ENCODE results near the gene LGALS7.
"Not testable (repeated sequence)": the region's sequence is repeated elsewhere in the genome, so short reads cannot be mapped to it uniquely, and the experiment has no call there.

Gene LGALS7

DNA sequence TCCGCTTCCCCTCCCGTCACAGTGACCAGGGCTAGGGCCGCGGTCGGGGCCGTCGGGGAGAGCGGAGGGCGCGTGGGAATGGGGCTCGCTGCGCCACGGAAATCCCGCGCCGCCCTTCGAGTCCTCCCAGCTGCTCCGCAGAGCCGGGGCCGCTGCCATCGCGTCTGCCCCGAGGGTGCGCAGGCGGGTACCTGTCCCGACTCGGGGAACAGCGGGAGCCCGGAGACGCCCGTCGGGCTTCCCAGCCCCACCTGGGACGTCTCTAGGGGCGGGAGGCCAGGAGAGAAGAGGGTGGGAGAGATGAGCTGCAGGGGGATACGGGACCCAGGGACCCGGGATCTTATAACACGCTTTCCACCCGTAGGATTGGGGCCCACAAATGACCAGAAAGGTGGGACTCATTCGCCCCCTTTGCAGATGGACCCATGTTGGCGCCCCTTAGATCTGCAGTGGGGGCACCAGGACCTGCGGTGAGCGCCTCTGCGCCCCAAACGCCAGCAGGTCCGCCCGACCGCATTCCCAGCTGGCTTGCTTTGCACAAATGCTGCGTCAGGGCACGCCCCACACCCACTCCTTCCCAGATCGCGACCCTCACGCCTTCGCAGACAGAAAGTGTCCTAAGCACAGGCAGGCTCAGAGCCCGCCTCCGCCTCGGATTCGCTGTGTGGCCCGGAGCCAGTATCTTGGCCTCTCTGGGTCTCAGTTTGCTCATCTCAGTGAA, 2.9 kb downstream of the LGALS7 start:
- DNase-seq, result not testable (repeated sequence)

DNA sequence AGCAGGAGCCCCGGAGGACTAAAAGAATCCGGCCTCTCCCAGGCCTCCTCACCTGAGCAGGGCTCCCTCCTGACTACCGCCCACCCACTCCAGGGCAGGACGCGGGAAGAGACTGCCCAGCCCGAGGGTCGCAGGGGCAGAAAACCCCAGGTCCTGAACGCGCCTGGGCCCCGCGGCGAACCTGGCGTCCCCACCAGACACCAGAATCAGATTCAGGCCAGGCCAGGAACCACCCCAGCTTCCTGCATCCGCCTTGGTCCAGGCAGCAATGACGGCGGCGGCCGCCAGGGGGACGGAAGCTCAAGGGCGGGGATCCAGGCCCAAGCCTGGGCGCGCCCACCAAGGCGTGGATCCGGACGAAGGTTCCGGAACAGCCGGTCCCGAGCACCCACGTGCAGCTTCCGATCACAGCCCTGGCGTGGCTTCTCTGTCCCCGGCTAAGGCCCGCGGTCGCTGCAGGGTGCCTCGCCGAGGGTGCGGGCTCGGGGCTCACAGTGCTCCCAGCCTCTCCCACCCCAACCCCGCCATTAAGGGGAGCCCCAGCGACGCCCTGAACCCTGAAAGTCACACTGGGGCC, 3.6 kb downstream of the LGALS7 start:
- DNase-seq, result peak; percentile 43

DNA sequence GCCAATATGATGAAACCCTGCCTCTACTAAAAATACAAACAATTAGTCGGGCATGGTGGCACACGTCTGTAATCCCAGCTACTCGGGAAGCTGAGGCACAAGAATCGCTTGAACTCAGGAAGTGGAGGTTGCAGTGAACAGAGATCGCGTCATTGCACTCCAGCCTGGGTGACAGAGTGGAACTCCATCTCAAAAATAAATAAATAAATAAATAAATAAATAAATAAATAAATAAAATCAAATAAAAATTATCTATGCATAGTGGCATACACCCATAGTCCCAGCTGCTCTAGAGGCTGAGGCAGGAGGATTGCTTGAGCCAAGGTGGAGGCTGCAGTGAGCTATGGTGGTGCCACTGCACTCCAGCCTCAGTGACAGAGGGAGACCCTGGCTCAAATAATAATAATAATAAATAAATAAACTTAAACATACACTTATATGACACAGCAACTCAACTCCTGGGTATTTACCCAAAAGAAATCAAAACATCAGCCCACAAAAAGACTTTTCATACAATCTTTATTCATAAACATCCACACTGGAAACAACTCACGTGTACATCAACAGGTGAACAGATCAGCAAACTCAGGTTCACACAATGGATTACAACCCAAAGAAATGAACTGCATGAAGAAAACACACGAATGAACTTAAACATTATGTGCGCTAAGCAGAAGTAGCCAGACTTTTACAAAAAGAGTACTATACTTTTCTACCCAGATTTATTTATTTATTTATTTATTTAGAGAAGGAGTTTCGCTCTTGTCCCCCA, 6.9 kb downstream of the LGALS7 start:
- no peak for DNase-seq

DNA sequence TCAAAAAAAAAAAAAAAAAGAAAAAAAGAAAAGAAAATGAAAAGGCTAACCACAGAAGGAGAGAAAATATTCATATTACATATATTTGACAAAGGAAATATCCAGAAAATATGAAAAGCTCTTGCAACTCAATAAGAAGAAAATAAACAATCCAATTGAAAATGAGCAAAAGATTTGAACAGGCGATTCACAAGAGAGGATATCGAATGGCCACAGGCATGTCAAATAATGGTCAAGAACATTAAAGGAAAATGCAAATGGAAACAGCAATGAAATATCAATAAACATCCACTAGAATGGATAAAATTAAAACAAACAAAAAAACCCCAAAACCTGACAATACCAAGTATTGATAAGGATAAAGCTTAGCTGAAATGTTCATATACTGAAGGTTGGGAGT, 8.1 kb downstream of the LGALS7 start:
- DNase-seq, result no peak

DNA sequence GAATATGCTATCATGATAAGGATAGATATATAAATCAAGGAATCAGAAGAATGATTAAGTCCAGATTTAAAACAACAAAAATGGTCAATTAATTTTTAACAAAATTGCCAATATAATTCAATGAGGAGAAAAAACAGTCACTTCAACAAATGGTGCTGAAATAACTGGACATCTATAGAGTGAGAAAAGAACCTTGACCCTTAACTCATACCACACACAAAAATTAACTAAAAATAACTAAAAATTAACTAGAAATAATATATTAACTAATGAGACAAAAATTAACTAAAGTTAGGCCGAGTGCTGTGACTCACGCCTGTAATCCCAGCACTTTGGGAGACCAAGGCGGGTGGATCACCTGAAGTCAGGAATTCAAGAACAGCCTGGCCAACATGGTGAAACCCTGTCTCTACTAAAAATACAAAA, 9.5 kb downstream of the LGALS7 start:
- DNase-seq, result no peak

DNA sequence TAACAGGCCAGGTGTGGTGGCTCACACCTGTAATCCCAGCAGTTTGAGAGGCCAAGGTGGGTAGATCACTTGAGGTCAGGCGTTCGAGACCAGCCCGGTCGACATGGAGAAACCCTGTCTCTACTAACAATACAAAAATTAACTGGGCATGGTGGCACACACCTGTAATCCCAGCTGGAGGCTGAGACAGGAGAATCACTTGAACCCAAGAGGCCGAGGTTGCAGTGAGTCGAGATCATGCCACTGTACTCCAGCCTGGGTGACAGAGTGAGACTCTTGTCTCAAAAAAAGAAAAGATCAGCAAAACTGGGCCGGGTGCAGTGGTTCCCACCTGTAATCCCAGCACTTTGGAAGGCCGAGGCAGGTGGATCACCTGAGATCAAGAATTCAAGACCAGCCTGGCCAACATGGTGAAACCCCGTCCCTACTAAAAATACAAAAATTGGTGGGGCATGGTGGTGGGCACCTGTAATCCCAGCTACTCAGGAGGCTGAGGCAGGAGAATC, 11.4 kb downstream of the LGALS7 start:
- DNase-seq, result not testable (repeated sequence)

DNA sequence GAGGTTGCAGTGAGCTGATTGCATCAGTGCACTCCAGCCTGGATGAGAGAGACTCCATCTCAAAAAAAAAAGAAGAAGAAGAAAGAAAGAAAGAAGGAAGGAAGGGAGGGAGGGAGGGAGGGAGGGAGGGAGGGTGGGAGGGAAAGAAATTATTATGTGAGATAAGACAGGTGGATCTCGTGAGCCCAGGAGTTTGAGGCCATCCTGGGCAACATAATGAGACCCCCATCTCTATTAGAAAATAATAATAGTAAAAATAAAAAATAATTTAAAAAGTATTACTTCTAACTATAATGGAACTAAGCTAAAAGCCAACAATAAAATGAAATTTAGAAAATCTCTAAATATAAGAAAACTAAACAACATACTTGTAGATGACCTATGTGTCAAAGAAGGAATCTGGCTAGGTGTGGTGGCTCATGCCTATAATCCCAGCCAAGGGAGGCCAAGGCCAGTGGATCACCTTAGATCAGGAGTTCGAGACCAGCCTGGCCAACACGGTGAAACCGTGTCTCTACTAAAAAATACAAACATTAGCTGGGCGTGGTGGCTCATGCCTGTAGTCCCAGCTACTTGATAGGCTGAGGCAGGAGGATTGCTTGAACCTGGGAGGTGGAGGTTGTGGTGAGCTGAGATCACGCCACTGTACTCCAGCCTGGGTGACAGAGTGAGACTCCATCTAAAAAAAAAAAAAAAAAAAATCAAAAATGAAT, 12.4 kb downstream of the LGALS7 start:
- DNase-seq, result not testable (repeated sequence)

DNA sequence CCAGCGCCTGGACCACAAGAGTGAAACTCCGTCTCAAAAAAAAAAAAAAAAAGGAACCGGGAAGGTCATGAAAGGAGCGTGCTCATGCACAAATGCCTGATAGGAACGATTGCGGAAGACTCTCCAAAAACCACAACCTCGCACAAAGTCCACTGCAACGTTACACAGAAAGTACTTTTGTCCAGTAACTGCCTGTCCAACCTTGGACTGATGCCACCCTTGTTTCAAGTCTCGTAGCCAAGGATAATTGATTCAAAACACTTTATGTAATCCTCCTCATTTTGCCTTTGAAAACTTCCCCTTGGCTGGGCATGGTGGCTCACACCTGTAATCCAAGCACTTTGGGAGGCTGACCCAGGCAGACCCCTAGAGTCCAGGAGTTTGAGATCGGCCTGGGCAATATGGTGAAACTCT, 13.7 kb downstream of the LGALS7 start:
- DNase-seq, result no peak

DNA sequence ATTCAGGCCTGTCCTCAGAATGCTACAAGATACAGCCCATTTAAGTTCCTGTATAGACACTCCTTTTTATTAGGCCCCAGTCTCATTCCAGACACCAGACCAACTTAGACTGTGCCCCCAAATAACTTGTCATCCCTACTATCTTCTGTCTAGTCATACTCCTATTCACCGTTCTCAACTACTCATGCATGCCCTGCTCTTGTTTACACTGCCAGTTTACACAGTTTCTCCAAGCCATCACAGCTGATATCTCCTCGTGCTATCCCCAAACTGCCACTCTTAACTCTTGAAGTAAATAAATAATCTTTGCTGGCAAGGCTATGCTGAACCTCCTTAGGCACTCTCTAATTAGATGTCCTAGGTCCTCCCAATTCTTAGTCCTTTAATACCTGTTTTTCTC, 19.1 kb downstream of the LGALS7 start:
- DNase-seq, result not testable (repeated sequence)

DNA sequence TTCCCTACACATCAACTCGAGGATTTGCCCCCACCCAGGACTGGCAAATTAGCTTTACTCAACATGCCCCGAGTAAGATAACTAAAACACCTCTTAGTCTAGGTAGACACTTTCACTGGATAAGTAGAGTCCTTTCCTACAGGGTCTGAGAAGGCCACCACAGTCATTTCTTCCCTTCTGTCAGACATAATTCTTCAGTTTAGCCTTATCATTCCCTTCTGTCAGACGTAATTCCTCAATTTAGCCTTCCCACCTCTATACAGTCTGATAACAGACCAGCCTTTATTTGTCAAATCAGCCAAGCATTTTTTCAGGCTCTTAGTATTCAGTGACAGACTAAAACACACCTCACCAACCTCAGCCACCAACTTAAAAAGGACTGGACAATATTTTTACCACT, 19.5 kb downstream of the LGALS7 start:
- DNase-seq, result not testable (repeated sequence)

DNA sequence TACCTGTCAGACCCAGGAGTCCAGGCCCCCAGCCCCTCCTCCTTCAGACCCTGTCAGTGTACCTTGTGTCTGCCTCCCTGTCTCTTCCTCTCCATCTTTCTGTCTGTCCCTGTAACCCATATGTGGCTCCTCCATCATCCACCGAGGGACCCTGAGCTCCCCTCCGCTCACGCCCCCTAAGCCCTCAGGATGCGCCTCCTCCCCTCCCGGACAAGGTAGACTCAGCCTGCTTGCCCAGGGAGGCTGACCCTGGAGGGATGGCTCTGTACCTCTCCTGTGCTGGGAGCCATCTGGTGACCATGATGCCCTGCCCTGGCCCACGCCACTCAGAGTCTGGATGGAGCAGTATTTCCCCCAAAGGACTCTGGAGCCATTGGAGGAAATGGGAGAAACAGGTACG, 28.0 kb downstream of the LGALS7 start:
- no peak for DNase-seq

DNA sequence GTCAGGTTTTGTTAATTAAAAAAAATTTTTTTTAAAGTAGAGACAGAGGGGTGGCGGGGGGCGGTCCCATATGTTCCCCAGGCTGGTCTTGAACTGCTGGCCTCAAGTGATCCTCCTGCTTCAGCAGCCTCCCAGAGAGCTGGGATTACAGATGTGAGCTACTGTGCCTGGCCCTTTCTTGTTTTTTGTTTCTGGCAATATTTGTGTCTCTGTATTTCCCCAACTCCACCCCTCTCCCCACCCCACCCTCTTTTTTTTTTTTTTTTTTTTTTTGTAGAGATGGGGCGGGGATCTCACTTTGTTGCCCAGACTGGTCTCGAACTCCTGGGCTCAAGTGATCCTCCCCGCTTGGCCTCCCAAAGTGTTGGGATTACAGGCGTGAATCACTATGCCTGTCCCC, 28.4 kb downstream of the LGALS7 start:
- no peak for DNase-seq

DNA sequence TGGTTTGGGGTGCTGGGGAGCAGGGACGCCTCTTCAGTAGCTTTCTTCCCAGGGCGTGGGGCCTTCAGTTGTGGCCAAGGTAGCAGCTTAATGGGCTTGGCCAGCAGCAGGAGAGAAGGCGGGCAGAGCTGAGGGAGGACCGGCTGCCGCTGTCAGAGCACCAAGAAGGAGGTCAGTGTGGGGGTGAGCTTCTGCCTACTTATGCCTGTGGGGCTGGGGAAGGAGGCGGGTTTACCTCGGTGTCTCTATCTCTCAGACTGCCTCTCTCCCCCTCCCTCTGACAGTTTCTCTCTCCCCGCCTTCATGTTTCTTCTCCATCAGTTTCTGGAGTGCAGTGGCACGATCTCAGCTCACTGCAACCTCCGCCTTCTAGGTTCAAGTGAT, 29.0 kb downstream of the LGALS7 start, which contains the start of gene CAPN12:
TSS of gene CAPN12 (minus strand) at position 177 of the 384 bp plus-strand sequence. CDS start 309 bp downstream, outside the sequence.
- DNase-seq, result no peak

DNA sequence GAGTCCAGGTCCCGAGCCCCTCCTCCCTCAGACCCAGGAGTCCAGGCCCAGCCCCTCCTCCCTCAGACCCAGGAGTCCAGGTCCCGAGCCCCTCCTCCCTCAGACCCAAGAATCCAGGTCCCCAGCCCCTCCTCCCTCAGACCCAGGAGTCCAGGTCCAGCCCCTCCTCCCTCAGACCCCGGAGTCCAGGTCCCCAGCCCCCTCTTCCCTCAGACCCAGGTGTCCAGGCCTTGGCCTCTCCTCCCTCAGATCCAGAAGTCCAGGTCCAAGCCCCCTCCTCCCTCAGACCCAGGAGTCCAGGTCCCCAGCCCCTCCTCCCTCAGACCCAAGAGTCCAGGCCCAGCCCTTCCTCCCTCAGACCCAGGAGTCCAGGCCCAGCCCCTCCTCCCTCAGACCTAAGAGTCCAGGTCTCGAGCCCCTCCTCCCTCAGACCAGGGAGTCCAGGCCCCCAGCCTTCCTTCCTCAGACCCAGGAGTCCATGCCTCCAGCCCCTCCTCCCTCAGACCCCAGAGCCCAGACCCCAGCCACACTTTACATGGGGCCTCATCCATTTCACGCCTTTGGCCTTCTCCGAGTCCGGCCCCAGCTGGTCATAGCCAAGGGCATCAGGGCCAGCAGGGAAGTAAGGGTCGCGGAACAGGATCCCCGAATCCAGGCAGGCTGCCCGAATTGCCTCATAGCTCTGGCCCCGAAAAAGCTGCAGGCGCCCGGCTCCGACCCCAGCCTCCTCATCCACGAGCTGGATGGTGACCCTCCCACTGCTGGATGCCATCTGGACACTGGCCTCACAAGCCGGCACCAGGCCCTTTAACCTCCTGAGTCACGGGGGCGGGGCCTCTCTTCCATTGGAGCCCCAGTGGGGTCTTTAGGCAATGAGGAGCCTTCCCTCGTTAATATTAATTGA, 29.7 kb downstream of the LGALS7 start:
- DNase-seq, result no peak

DNA sequence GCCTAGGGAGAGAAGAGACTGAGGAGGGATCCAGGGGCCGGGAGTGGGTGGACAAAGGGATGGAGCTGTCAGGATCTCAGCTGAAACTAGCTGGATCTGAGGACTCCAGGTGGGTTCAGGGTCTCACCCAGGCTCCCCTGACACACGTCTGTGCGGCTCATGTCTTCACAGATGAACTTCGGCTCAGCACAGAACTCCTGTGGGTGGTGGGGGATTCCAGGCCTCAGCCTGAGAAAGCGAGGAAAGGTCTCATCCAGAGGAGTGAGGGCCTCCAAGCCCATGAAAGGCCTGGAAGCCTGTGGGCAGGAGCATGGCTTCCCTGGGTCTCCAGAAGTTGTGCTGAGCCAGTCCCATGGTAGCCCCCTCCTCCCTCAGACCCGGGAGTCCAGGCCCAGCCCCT, 30.4 kb downstream of the LGALS7 start:
- DNase-seq, result no peak

DNA sequence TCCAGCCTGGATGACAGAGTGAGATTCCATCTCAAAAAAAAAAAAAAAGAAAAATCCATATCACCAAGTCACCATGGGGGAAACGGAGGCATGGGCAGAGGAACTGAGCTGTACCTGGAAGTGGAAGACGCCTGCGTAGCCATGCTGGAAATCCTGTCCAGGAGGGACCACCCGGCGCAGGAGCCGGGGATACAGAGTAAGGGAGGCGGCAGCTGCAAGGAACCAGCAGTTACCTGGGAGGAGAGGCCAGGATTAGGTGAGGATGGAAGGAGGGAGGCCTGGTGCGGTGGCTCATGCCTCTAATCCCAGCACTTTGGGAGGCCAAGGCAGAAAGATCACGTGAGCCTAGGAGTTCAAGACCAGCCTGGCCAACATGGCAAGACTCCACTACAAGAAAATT, 31.0 kb downstream of the LGALS7 start:
- DNase-seq, result no peak

DNA sequence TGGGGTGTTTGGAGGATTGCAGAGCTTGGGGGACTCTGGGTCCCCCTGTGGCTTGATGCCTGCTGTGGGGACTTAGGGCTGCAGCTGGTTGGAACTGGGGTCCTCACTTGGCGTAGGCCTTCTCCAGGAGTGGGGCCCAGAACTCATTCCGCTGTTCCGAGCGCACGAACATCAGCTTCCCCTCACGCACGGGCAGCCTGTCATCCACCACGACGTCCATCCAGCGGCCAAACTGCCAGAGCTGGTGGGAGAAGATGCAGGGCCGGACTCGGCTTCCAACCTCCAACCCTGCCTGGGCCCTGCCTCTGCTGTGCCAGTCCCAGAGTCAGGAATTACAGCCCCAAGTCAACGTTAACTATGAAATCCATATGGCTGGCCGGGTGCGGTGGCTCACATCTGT, 31.6 kb downstream of the LGALS7 start:
- DNase-seq, result no peak

DNA sequence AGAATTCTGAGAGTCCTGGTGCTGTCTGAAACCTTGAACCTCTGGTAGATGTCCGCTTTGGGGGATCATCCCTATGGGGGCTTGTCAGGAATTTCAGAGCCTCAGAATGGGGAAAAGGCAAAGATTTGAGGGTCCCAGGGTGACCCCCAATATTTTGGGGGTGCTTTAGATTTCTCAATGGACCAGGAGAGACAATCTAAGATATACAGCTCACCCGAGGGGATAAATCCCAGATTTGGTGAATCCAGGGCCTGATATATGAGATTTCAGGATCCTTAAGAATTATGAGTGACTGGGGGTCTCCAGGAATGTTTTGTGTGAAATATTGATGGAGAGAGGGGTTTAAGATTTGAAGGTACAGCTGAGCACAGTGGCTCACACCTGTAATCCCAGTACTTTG, 32.4 kb downstream of the LGALS7 start:
- DNase-seq, result no peak

DNA sequence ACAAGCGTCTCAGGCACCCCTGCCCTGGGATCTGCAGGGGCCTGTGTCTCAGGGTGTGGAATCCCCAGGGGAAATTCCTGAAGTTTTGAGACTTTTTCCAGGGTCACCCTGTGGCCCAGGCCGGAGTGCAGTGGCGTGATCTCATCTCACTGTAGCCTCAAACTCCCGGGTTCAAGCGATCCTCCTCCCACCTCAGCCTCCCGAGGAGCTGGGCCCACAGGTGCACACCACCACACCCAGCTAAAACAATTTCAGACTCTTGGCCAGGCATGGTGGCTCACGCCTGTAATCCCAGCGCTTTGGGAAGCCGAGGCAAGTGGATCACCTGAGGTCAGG, 33.1 kb downstream of the LGALS7 start:
- no peak for DNase-seq

DNA sequence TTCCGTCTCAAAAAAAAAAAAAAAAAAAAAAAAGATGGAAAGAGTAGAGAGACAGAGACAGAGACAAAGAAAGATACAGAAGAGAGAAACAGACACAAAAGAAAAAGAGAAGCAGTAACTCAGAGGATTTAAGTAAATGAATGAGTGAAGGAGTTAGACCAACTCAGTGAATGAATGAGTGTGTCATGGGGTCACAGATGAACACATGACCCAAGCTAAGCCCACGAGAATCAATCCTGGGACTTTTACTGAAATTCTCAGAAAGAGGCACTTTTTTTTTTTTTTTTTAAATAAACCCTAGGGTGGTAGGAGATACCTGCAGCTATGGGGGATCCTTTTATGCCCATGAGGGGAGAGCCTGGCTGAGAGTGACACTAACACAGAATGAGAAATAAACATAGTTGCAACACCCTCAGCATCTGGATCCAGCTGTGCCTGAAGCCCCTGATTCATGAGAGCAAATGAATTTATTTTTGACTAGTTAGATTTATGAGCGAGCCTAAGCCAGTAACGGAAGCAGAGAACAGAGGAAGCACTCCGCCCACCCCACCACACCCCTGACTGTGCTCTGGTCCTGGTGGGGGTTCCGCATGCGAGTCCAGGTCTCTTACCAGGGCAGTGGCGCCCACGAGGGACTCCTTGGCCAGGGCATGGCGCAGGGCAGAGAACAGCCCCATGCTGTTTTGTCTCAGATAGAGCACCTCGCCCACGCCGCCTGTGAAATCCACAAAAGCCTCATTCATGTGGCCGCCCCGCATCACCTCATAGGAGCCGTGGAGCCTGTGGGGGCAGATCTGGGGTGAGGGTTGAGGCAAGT, 33.7 kb downstream of the LGALS7 start:
- no peak for DNase-seq
